Measurements from ENCODE around the gene CBR1.
"Not testable (repeated sequence)": the region's sequence is repeated elsewhere in the genome, so short reads cannot be mapped to it uniquely, and the experiment has no call there.

Gene CBR1

GRCh38 chr21:36097427-36098181 lies 27.8 kb downstream of the CBR1 start:
- Histone ChIP-seq H3K27ac (ENCODE audit: insufficient read depth, low read length, poor library complexity, severe bottlenecking) (no peak overlapping the region), H3K4me1 (ENCODE audit: control insufficient read depth, insufficient read depth, low read length, poor library complexity, severe bottlenecking) (no peaks in the 10 kb centered on the region)
- no peak for DNase-seq

GRCh38 chr21:36098182-36098532 lies 28.3 kb downstream of the CBR1 start:
- no peaks in the 10 kb centered on the region for H3K4me1 ChIP-seq (ENCODE audit: control insufficient read depth, insufficient read depth, low read length, poor library complexity, severe bottlenecking)
- H3K27ac ChIP-seq (ENCODE audit: insufficient read depth, low read length, poor library complexity, severe bottlenecking), result no peak overlapping the region
- H3K36me3 ChIP-seq (ENCODE audit: control insufficient read depth, insufficient read depth, low read length), result no peaks in the 10 kb centered on the region
- no peaks in the 10 kb centered on the region for H3K27me3 ChIP-seq (replicated peaks; ENCODE audit: control insufficient read depth, insufficient read depth, low read length, poor library complexity, severe bottlenecking)
- peaks cover 5% of the 10 kb centered on the region for H3K9me3 ChIP-seq (ENCODE audit: control insufficient read depth, low read length)
- DNase-seq, result no peak
- no peak overlapping the region for H3K4me3 ChIP-seq (ENCODE audit: insufficient read depth, low read depth, low read length, poor library complexity, severe bottlenecking)

More at GRCh38 chr21:36097427-36098181, 27.8 kb downstream of the CBR1 start:
- Histone ChIP-seq H3K36me3 (ENCODE audit: control insufficient read depth, insufficient read depth, low read length) (no peaks in the 10 kb centered on the region), H3K9me3 (ENCODE audit: control insufficient read depth, low read length) (peaks cover 11% of the 10 kb centered on the region), H3K4me3 (ENCODE audit: insufficient read depth, low read depth, low read length, poor library complexity, severe bottlenecking) (no peak overlapping the region), H3K27me3 (replicated peaks; ENCODE audit: control insufficient read depth, insufficient read depth, low read length, poor library complexity, severe bottlenecking) (no peaks in the 10 kb centered on the region)

- no peak for DNase-seq
- no peaks in the 10 kb centered on the region for H3K9me3 ChIP-seq (ENCODE audit: control insufficient read depth, low read length)
- H3K27ac ChIP-seq (ENCODE audit: insufficient read depth, low read length, poor library complexity, severe bottlenecking), result no peak overlapping the region
- no peak overlapping the region for H3K4me3 ChIP-seq (ENCODE audit: insufficient read depth, low read depth, low read length, poor library complexity, severe bottlenecking)
- H3K36me3 ChIP-seq (ENCODE audit: control insufficient read depth, insufficient read depth, low read length), result no peaks in the 10 kb centered on the region
- H3K27me3 ChIP-seq (replicated peaks; ENCODE audit: control insufficient read depth, insufficient read depth, low read length, poor library complexity, severe bottlenecking), result no peaks in the 10 kb centered on the region
- H3K4me1 ChIP-seq (ENCODE audit: control insufficient read depth, insufficient read depth, low read length, poor library complexity, severe bottlenecking), result no peaks in the 10 kb centered on the region
Observed at GRCh38 chr21:36099000-36099399, 29.2 kb downstream of the CBR1 start.

GRCh38 chr21:36099695-36100211 lies 29.9 kb downstream of the CBR1 start:
- H3K4me3 ChIP-seq (ENCODE audit: insufficient read depth, low read depth, low read length, poor library complexity, severe bottlenecking); H3K27me3 ChIP-seq (replicated peaks; ENCODE audit: control insufficient read depth, insufficient read depth, low read length, poor library complexity, severe bottlenecking); H3K4me1 ChIP-seq (ENCODE audit: control insufficient read depth, insufficient read depth, low read length, poor library complexity, severe bottlenecking); DNase-seq; H3K9me3 ChIP-seq (ENCODE audit: control insufficient read depth, low read length); H3K27ac ChIP-seq (ENCODE audit: insufficient read depth, low read length, poor library complexity, severe bottlenecking); H3K36me3 ChIP-seq (ENCODE audit: control insufficient read depth, insufficient read depth, low read length): not testable (repeated sequence)

GRCh38 chr21:36100971-36101641 lies 31.3 kb downstream of the CBR1 start:
- no peak overlapping the region for H3K27ac ChIP-seq (ENCODE audit: insufficient read depth, low read length, poor library complexity, severe bottlenecking)
- no peak overlapping the region for H3K4me3 ChIP-seq (ENCODE audit: insufficient read depth, low read depth, low read length, poor library complexity, severe bottlenecking)
- DNase-seq, result no peak
- H3K4me1 ChIP-seq (ENCODE audit: control insufficient read depth, insufficient read depth, low read length, poor library complexity, severe bottlenecking), result no peaks in the 10 kb centered on the region
- H3K27me3 ChIP-seq (replicated peaks; ENCODE audit: control insufficient read depth, insufficient read depth, low read length, poor library complexity, severe bottlenecking), result peaks cover 10% of the 10 kb centered on the region
- H3K9me3 ChIP-seq (ENCODE audit: control insufficient read depth, low read length), result no peaks in the 10 kb centered on the region
- no peaks in the 10 kb centered on the region for H3K36me3 ChIP-seq (ENCODE audit: control insufficient read depth, insufficient read depth, low read length)

- H3K27ac ChIP-seq (ENCODE audit: insufficient read depth, low read length, poor library complexity, severe bottlenecking), result no peak overlapping the region
- no peaks in the 10 kb centered on the region for H3K9me3 ChIP-seq (ENCODE audit: control insufficient read depth, low read length)
- no peaks in the 10 kb centered on the region for H3K4me1 ChIP-seq (ENCODE audit: control insufficient read depth, insufficient read depth, low read length, poor library complexity, severe bottlenecking)
- no peak overlapping the region for H3K4me3 ChIP-seq (ENCODE audit: insufficient read depth, low read depth, low read length, poor library complexity, severe bottlenecking)
- DNase-seq, result no peak
- H3K27me3 ChIP-seq (replicated peaks; ENCODE audit: control insufficient read depth, insufficient read depth, low read length, poor library complexity, severe bottlenecking), result peaks cover 10% of the 10 kb centered on the region
- H3K36me3 ChIP-seq (ENCODE audit: control insufficient read depth, insufficient read depth, low read length), result no peaks in the 10 kb centered on the region
Observed at GRCh38 chr21:36103434-36103833, 33.6 kb downstream of the CBR1 start.

- H3K36me3 ChIP-seq (ENCODE audit: control insufficient read depth, insufficient read depth, low read length), result no peaks in the 10 kb centered on the region
- H3K4me1 ChIP-seq (ENCODE audit: control insufficient read depth, insufficient read depth, low read length, poor library complexity, severe bottlenecking), result no peaks in the 10 kb centered on the region
- no peak overlapping the region for H3K27ac ChIP-seq (ENCODE audit: insufficient read depth, low read length, poor library complexity, severe bottlenecking)
- H3K4me3 ChIP-seq (ENCODE audit: insufficient read depth, low read depth, low read length, poor library complexity, severe bottlenecking), result no peak overlapping the region
- peaks cover 10% of the 10 kb centered on the region for H3K27me3 ChIP-seq (replicated peaks; ENCODE audit: control insufficient read depth, insufficient read depth, low read length, poor library complexity, severe bottlenecking)
- peak in 1 of 3 donors; percentile 12 for DNase-seq
- H3K9me3 ChIP-seq (ENCODE audit: control insufficient read depth, low read length), result no peaks in the 10 kb centered on the region
Observed at GRCh38 chr21:36104317-36105300, 34.8 kb downstream of the CBR1 start.

GRCh38 chr21:36105327-36105842 lies 35.6 kb downstream of the CBR1 start:
- no peaks in the 10 kb centered on the region for H3K9me3 ChIP-seq (ENCODE audit: control insufficient read depth, low read length)
- H3K4me3 ChIP-seq (ENCODE audit: insufficient read depth, low read depth, low read length, poor library complexity, severe bottlenecking), result no peak overlapping the region

GRCh38 chr21:36109868-36110267 lies 40.0 kb downstream of the CBR1 start:
- no peak for DNase-seq
- H3K27me3 ChIP-seq (replicated peaks; ENCODE audit: control insufficient read depth, insufficient read depth, low read length, poor library complexity, severe bottlenecking), result peaks cover 4% of the 10 kb centered on the region
- H3K27ac ChIP-seq (ENCODE audit: insufficient read depth, low read length, poor library complexity, severe bottlenecking), result no peak overlapping the region
- H3K4me3 ChIP-seq (ENCODE audit: insufficient read depth, low read depth, low read length, poor library complexity, severe bottlenecking), result no peak overlapping the region
- no peaks in the 10 kb centered on the region for H3K4me1 ChIP-seq (ENCODE audit: control insufficient read depth, insufficient read depth, low read length, poor library complexity, severe bottlenecking)
- no peaks in the 10 kb centered on the region for H3K36me3 ChIP-seq (ENCODE audit: control insufficient read depth, insufficient read depth, low read length)
- H3K9me3 ChIP-seq (ENCODE audit: control insufficient read depth, low read length), result no peaks in the 10 kb centered on the region

More at GRCh38 chr21:36105327-36105842, 35.6 kb downstream of the CBR1 start:
- no peak for DNase-seq
- peaks cover 10% of the 10 kb centered on the region for H3K27me3 ChIP-seq (replicated peaks; ENCODE audit: control insufficient read depth, insufficient read depth, low read length, poor library complexity, severe bottlenecking)
- H3K4me1 ChIP-seq (ENCODE audit: control insufficient read depth, insufficient read depth, low read length, poor library complexity, severe bottlenecking), result no peaks in the 10 kb centered on the region
- no peak overlapping the region for H3K27ac ChIP-seq (ENCODE audit: insufficient read depth, low read length, poor library complexity, severe bottlenecking)
- H3K36me3 ChIP-seq (ENCODE audit: control insufficient read depth, insufficient read depth, low read length), result no peaks in the 10 kb centered on the region
